PC-3 (cell line): ENCODE measurements around the gene DAPP1.

Experiments used
- EZH2 ChIP-seq: fragments of 300-600 bp; sonication (generic); IDR thresholded peaks from one replicate; pipeline ENCODE4 v1.6.1; 2017; ENCODE audit warnings: antibody characterized with exemption, mild to moderate bottlenecking, low read length; ENCODE audit not compliant: unreplicated experiment
- EZH2phosphoT487 ChIP-seq: fragments of 300-600 bp; sonication (generic); IDR thresholded peaks from 2 replicates; pipeline ENCODE4 v1.6.1; 2018; ENCODE audit warnings: mild to moderate bottlenecking, antibody characterized with exemption, low read length, borderline replicate concordance
- TF ChIP-seq, protein P1 (sequence below): fragments of 300-600 bp; sonication (generic); conservative IDR thresholded peaks from 2 replicates; pipeline ENCODE4 v1.5.1; 2017; ENCODE audit warnings: antibody characterized with exemption, low read depth, mild to moderate bottlenecking, low read length

DNA sequence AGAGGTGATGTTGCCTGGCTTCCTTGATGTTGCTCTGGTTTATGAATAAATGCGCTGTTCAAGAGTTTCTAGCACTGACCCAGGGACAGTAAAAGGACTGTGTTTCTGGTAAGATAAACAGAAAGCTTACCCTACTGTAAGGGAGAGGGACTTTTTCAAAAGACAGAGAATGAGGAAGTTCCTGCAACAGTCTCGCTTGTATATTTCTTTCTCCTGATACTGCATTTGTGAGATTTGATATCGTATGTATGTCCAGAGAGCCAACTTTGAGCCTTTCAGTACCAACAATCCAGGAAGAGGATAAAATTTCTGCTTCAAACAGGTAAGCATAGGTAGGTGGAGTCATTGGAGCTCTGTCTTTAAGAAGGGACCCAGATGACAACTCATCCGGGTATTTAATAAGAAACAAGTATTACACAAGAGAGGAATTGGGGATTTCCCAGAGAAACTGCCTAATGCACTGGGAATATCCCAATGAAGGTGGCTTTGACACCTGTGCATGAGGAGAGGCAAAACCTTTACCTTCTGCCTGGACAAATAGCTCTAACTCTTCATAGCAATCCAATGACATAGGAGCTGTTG is 773 bp downstream of the DAPP1 start:
- TF ChIP-seq, protein P1, sequence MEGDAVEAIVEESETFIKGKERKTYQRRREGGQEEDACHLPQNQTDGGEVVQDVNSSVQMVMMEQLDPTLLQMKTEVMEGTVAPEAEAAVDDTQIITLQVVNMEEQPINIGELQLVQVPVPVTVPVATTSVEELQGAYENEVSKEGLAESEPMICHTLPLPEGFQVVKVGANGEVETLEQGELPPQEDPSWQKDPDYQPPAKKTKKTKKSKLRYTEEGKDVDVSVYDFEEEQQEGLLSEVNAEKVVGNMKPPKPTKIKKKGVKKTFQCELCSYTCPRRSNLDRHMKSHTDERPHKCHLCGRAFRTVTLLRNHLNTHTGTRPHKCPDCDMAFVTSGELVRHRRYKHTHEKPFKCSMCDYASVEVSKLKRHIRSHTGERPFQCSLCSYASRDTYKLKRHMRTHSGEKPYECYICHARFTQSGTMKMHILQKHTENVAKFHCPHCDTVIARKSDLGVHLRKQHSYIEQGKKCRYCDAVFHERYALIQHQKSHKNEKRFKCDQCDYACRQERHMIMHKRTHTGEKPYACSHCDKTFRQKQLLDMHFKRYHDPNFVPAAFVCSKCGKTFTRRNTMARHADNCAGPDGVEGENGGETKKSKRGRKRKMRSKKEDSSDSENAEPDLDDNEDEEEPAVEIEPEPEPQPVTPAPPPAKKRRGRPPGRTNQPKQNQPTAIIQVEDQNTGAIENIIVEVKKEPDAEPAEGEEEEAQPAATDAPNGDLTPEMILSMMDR: no peak
- TF ChIP-seq EZH2 (no peak), EZH2phosphoT487 (no peak)
